ENCODE data around the gene MCOLN3.

DNA sequence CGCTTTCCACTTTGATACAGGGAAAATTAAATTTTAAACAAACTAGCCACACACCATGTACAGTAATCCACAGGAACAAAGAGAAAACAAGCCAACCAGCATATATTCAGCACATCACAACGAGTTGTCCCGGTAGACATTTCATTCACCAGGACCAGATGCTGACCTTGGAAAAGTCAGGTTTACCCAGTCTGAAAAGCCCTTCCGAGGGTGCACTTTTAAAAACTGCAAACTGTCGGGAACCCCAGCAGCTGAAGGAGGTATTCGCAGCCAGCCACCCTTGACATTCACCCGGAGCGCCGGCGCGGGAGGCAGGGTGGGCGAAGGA lies 1.2 kb downstream of the MCOLN3 start:
- TF ChIP-seq, protein P1, sequence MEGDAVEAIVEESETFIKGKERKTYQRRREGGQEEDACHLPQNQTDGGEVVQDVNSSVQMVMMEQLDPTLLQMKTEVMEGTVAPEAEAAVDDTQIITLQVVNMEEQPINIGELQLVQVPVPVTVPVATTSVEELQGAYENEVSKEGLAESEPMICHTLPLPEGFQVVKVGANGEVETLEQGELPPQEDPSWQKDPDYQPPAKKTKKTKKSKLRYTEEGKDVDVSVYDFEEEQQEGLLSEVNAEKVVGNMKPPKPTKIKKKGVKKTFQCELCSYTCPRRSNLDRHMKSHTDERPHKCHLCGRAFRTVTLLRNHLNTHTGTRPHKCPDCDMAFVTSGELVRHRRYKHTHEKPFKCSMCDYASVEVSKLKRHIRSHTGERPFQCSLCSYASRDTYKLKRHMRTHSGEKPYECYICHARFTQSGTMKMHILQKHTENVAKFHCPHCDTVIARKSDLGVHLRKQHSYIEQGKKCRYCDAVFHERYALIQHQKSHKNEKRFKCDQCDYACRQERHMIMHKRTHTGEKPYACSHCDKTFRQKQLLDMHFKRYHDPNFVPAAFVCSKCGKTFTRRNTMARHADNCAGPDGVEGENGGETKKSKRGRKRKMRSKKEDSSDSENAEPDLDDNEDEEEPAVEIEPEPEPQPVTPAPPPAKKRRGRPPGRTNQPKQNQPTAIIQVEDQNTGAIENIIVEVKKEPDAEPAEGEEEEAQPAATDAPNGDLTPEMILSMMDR (conservative IDR thresholded peaks at IDR 0.05): no peak
- TF ChIP-seq ZFX (IDR thresholded peaks at IDR 0.05): no peak

Measured in C4-2B (cell line).